ENCODE measurements around the gene MMP14. TPM values are rescaled to one million over a fixed set of nuclear protein-coding genes. Genes with fewer than 3 reads are reported as not detected.
"Not testable (repeated sequence)": the region's sequence is repeated elsewhere in the genome, so short reads cannot be mapped to it uniquely, and the experiment has no call there.

Gene MMP14
- total and polyA plus RNA-seq, 11 donors: 14.0 to 90.6 (median 24.8) TPM

- intact Hi-C loops (cut with DNase I): loop anchor here (5.0 to 10.0 kb wide), 11 partner anchors 80 to 470 kb away; no protein-coding TSS in a partner anchor
- Histone ChIP-seq H3K27me3 (no peaks in the 10 kb centered on the region), H3K9me3 (peaks cover 0 to 6% (median 0%) of the 10 kb centered on the region in 12 donors), H3K36me3 (no peaks in the 10 kb centered on the region), H3K4me3 (no peak overlapping the region), H3K4me1 (peaks cover 3 to 32% (median 25%) of the 10 kb centered on the region in 12 donors), H3K27ac (no peak overlapping the region)
- 93 to 94% (median 94%) methylated on average over 7 to 8 of the region's 8 CpGs for WGBS, 4 donors
- no peak for DNase-seq
- TF ChIP-seq POLR2A (IDR thresholded peaks at IDR 0.05) (no peak), CTCF (IDR thresholded peaks at IDR 0.05) (no peak)
- ATAC-seq: no peak
Measured at GRCh38 chr14:22854963-22855724, 18.8 kb downstream of the MMP14 start.

DNA sequence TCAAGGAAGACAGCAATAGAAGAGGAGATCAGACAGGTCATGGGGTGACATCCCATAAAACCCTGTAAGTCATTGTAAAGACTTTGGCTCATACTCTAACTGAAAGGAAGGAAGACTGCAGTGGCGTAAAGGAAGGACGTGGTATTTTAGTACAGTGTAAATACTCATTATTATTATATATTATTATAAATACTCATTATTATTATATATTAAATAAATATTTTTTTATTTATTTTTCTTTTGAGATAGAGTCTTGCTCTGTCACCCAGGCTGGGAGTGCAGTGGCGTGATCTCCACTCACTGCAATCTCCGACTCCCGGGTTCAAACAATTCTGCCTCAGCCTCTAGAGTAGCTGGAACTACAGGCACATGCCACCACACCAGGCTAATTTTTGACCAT lies 20.0 kb downstream of the MMP14 start:
- DNase-seq (no peak), ATAC-seq (no peak)
- TF ChIP-seq POLR2A (IDR thresholded peaks at IDR 0.05) (no peak), CTCF (IDR thresholded peaks at IDR 0.05) (no peak)
- 93 to 96% (median 94%) methylated on average over 5 of the region's 5 CpGs for WGBS, 4 donors
- H3K27ac ChIP-seq: no peak overlapping the region
- H3K4me1 ChIP-seq: peaks cover 0 to 19% (median 12%) of the 10 kb centered on the region in 12 donors
- H3K27me3 ChIP-seq: no peaks in the 10 kb centered on the region
- intact Hi-C loops (cut with DNase I): loop anchor here in 5 of 10 donors (10.0 kb wide), 6 partner anchors 82 to 472 kb away; no protein-coding TSS in a partner anchor
- H3K4me3 ChIP-seq: no peak overlapping the region
- H3K9me3 ChIP-seq: peaks cover 0 to 6% (median 0%) of the 10 kb centered on the region in 12 donors
- H3K36me3 ChIP-seq: no peaks in the 10 kb centered on the region

- H3K27ac ChIP-seq; H3K4me1 ChIP-seq; intact Hi-C loops (cut with DNase I); H3K9me3 ChIP-seq; H3K36me3 ChIP-seq; H3K27me3 ChIP-seq; ATAC-seq; H3K4me3 ChIP-seq; DNase-seq: not testable (repeated sequence)
- WGBS, 4 donors: 87 to 92% (median 91%) methylated on average over 3 of the region's 3 CpGs
Measured at GRCh38 chr14:22860377-22860776, 24.0 kb downstream of the MMP14 start.

- TF ChIP-seq POLR2A (IDR thresholded peaks at IDR 0.05): no peak
- no peak for TF ChIP-seq CTCF (IDR thresholded peaks at IDR 0.05)
- no peak for ATAC-seq
- Histone ChIP-seq H3K27ac (no peak overlapping the region), H3K9me3 (peaks cover 0 to 6% (median 0%) of the 10 kb centered on the region in 12 donors), H3K4me1 (peaks cover 0 to 5% (median 0%) of the 10 kb centered on the region in 12 donors), H3K27me3 (no peaks in the 10 kb centered on the region), H3K4me3 (no peak overlapping the region), H3K36me3 (no peaks in the 10 kb centered on the region)
- intact Hi-C loops (cut with DNase I): no loop called here
- DNase-seq: no peak
Measured at GRCh38 chr14:22861651-22862050, 25.3 kb downstream of the MMP14 start.

Data from heart left ventricle (tissue), 16 donors.